ENCODE results near the gene LDLRAD2. TPM values are rescaled to one million over a fixed set of nuclear protein-coding genes. Genes with fewer than 3 reads are reported as not detected.

The LDLRAD2 gene
- total RNA-seq, 1 donor from 2014 or later, result 0.10 TPM

DNA sequence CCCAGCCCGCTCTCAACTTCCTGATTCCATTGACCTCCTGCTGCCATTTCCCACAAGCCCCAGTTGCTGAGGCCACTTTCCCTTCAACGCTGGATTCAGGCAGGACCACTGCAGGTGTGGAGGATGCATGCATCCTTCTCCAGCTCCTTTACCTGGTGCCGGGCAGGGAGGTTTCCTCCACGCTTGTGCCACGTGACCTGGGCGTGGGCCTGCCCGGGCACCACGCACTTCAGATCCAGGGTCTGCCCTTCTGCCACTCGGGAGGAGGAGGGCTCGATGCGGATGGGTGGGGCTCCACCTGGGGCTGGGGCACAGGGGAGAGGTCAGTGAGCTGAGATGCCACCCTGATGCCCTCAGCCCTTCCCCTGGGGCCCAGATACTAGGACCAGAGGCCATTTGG, 31.9 kb downstream of the LDLRAD2 start:
- no peak for DNase-seq

DNA sequence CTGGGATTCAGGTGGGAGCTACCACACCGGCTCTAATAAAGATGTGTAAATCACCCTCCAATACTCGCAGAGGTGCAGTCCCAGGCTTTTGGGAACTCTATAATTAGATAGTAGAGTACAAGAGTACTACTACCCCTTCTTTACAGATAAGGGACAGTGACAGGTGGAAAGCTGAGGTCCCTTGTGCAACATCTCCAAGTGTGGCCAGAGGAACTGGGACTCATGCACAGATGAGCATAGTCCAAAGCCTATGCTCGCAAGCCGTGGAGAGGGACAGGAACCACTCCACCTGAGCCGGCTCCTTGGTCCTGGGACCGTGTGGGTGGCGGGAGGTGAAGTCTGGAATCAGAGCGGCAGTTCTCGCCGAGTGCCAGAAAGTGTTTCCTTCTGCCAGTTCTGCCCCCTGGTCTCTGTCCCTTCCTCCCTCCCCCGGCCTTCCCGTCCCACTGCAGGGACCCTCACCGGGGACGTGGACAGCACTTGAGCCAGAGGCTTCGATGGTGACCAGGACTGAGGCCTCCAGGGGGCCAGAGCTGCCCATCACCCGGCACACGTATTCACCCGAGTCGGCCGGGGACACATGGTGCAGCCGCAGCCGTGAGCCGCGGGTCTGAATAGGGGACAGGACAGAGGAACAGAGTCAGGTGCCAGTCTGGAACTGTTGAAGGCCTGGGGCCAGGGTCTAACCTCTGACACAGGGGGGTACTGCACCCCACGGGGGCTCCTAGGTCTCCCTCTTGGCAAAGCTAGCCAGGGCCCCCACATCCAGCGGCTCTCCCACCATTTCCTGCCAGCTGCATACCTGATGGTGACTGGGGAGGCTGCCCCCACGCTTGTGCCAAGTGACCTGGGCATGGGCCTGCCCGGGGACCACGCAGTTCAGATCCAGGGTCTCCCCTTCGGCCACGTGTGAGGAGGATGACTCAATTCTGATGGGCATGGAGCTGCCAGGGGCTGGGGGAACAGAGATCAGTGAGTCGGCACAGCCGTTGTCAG, 33.9 kb downstream of the LDLRAD2 start:
- no peak for DNase-seq

DNA sequence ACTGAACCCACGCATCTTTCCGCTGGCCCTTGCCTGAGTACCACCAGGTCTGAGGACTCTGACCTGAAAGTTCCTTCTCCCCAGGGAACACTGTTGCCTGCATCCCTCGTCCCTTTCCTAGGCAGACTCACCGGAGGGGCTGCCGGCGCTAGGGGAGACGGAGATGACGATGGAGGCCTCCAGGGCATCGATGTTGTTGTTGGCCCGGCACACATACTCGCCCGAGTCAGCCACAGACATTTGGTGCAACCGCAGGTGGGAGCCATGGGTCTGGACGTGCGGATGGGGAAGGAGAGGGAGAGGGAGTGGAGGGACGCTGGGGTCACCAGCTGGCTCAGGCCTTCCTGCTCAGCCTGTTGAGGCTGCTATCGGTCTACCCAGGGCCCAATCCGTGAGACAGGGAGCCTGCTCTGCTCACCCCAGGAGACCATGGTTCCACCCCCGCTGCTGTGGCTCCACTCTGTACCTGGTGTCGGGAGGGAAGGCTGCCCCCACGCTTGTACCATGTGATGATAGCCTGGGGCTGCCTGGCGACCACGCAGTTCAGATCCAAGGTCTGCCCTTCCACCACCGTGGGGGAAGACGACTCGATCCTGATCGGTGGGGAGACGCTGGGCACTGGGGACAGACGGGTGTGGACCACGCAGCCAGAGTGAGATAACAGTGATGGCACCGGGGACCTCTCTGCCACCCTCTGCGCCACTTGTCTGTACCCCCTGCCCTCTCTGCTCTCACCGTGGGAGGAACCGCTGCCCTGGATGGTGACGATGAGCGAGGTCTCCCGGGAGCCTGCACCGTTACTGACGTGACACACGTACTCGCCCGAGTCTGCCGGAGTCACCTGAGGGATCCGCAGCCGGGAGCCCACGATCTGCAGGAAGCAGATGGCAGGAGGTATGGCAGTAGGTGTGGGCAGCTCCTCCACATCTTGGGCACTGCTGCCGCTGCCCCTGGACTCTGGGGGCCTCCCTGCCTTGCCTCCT, 35.4 kb downstream of the LDLRAD2 start:
- DNase-seq, result no peak

GRCh38 chr1:21848524-21849174, 36.6 kb downstream of the LDLRAD2 start:
- DNase-seq, result no peak

GRCh38 chr1:21849909-21850576, 38.0 kb downstream of the LDLRAD2 start:
- DNase-seq, result no peak

GRCh38 chr1:21851430-21852250, 39.6 kb downstream of the LDLRAD2 start:
- no peak for DNase-seq

DNA sequence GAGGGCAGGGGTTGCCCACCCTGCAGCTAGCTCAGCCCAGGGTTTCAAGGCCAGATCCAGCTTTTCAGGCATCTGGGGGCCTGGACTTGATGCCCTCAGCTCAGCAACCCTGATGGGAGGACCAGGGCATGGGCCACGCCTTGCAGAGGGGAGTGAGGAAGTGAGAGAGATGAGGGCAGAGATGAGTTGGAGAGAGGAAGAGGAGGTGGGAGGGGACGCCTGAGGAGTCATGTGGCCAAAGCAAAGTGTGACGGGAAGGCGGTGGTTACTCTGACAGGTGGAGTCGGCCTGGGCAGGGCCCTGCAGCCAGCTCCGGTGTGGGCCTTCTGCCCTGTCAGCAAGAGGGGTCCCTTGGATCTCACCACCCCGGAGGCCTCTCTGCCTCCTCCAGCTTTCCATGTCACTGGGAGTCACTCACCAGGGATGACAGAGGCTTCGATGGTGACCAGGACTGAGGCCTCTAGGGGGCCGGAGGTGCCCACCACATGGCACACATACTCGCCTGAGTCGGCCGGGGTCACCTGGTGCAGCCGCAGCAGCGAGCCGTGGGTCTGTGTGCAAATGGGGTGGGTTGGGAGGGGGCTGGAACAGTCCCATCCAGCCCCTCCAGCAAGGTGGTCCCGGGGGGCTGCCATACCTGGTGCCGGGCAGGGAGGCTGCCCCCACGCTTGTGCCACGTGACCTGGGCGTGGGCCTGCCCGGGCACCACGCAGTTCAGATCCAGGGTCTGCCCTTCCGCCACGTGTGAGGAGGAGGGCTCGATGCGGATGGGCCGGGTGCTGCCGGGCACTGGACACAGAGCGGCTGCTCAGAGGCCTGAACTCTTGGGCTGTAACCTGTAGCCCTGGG, 40.4 kb downstream of the LDLRAD2 start:
- no peak for DNase-seq

DNA sequence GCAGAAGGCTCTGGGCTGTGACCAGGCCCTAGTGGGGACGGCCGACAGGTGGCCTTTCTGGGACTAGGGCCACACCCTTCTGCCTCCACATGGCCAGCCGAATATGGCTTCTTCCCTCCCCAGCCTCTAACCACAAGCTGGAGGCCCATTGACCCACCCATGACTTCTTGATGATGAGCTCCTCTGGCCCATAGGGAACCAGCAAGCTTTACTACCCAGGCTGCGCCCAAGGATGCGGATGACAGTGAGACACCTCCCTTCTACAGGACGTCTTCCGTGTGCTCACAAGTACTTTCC, 41.0 kb downstream of the LDLRAD2 start:
- DNase-seq, result no peak

DNA sequence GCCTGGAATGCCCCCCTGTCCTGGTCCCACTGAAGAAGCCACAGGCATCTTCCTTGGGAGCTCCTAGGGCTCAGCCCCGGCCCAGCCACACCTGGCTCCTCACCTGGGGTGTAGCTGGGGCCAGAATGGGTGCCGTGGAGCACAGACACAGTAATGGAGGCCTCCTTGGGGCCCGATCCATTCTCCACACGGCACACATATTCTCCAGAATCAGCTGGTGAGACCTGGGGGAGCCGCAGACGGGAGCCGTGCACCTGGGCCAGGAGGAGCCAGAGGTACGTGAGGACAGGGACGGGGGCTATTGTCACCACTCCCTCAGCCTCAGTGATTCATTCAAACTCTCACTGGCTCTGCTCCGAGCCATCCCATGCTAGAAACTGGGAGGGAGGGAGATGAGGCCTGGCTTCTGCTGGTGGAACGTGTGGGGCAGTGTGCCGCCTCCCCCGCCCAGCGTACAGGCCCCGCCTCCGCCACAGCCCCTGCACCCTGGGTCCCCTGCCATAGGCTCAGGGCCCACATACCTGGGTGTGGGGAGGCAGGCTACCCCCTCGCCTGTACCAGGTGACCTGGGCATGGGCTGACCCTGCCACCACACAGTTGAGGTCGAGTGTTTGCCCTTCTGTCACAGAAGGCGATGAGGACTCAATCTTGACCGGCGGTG, 42.2 kb downstream of the LDLRAD2 start:
- DNase-seq, result no peak

- DNase-seq, result no peak
These were observed 42.7 kb downstream of the LDLRAD2 start for GRCh38 chr1:21854751-21855131.

GRCh38 chr1:21855257-21856096, 43.4 kb downstream of the LDLRAD2 start:
- no peak for DNase-seq

GRCh38 chr1:21857142-21857839, 45.2 kb downstream of the LDLRAD2 start:
- DNase-seq, result no peak

DNA sequence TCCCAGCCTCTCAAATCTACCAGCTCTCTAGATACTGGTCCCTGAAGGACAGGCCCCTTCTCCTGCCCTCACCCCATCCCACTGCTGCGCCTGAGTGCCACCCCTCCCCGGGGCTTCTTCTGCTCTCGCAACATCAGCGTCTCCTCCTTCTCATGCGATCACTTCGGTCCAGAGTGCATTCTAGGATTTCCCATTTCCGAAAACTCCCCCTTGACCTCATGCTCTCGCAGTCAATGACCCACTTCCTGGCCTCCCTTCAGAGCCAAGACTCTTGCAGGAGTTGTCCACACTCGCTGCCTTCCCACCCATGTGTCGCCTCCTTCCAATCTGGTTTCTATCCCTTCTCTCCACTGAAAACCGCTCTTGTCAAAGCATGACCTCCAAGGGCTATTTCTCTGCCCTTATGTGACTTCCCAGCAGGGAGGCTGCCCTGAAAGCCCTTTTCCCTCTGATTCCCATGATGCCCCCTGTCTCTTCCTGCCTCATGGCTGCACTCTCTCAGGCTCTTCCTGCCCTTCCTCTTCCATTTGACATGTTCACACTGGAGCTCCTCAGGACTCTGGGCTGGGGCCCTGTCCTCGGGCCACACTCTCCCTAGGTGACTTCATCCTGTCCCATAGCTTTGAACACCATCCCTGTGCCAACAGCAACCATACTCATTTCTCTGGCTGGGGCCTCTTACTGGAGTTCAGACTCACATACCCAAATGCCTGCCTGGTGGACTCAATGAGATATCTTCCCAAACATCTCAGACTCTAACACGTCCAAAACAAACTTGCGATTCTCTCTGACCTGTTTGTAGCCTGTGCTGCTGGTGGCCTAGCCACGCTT, 46.0 kb downstream of the LDLRAD2 start:
- DNase-seq, result no peak

DNA sequence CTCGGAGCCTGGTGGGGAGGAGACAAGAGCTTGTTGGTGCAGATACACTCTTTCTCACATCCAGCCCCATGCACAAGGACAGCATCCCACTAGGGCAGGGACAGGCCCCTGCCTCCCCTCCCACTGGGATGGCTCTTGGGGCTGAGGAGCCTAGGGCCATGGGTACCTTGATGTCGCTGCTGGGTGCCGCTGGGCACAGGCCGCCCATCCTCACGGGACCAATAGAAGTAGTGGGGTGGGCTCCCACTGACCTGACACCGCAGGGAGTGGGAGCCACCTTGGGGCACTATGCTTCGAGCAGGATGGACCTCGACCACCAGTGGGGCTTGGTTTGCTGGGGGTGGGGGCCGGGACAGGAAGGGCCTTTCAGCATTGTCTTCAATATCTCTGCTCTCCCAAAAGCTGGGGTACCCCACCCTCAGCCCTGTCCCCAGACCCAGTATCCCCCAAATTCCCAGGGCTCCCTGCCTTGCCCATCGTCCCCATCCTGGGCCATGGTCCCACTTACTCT, 47.7 kb downstream of the LDLRAD2 start:
- DNase-seq, result no peak

GRCh38 chr1:21860971-21861370, 48.9 kb downstream of the LDLRAD2 start:
- no peak for DNase-seq

- DNase-seq, result no peak
These were observed 49.8 kb downstream of the LDLRAD2 start for GRCh38 chr1:21861602-21862429.

Data from skin of body (tissue), 2 donors.